ENCODE data around the gene ALX3. TPM values are rescaled to one million over a fixed set of nuclear protein-coding genes. Genes with fewer than 3 reads are reported as not detected.

ALX3 gene
- total RNA-seq, 2 donors from 2014 or later = not detected

- Mint-ChIP-seq H3K36me3 (no peaks in the 10 kb centered on the region), H3K27ac (no peak overlapping the region), H3K9me3 (no peaks in the 10 kb centered on the region)
- DNase-seq (ENCODE audit: low spot score in 2 of 2) (no peak), ATAC-seq (no peak)
Measured at GRCh38 chr1:110076789-110077500, 6.5 kb upstream of the ALX3 start.

GRCh38 chr1:110074166-110074565 is 3.7 kb upstream of the ALX3 start:
- DNase-seq (ENCODE audit: low spot score in 2 of 2) = no peak
- ATAC-seq = no peak
- H3K9me3 Mint-ChIP-seq = no peaks in the 10 kb centered on the region
- no peak overlapping the region for H3K27ac Mint-ChIP-seq
- no peaks in the 10 kb centered on the region for H3K36me3 Mint-ChIP-seq

DNA sequence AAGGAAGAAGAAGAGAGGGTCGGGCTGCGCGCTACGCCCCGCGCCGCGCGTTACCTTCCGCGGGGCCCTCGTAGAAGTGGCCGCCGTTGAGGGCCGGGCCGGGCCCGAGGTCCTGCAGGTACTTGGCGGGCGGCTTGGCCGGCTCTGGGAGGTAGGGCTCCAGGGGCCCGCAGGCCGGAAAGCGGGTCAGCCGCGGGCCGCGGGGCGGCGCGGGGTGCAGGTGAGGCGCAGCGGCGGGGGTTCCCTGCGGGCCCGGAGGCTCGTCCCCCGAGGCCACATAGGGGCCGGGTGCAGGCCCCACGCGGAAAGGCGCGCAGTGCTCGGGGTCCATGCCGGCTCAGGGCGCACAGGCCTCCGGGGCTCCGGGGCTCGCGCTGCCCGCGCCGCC is 196 bp downstream of the ALX3 start:
- no peak for ATAC-seq

GRCh38 chr1:110069404-110070281 is 829 bp downstream of the ALX3 start:
- Mint-ChIP-seq H3K9me3 (no peaks in the 10 kb centered on the region), H3K27ac (no peak overlapping the region), H3K36me3 (peaks cover 0 to 6% of the 10 kb centered on the region in 2 donors)
- DNase-seq (ENCODE audit: low spot score in 2 of 2) = peak in 1 of 2 donors; percentile 24
- peak; percentile 21 to 37 for ATAC-seq

More for the DNA sequence above, 196 bp downstream of the ALX3 start:
- DNase-seq (ENCODE audit: low spot score in 2 of 2) = no peak
- peaks cover 0 to 6% of the 10 kb centered on the region in 2 donors for H3K36me3 Mint-ChIP-seq
- H3K27ac Mint-ChIP-seq = no peak overlapping the region
- no peaks in the 10 kb centered on the region for H3K9me3 Mint-ChIP-seq

GRCh38 chr1:110068646-110069403 is 1.6 kb downstream of the ALX3 start:
- no peak overlapping the region for H3K27ac Mint-ChIP-seq
- peak in 1 of 2 donors; percentile 35 for DNase-seq (ENCODE audit: low spot score in 2 of 2)
- peaks cover 0 to 6% of the 10 kb centered on the region in 2 donors for H3K36me3 Mint-ChIP-seq
- ATAC-seq = peak; percentile 19 to 42
- H3K9me3 Mint-ChIP-seq = no peaks in the 10 kb centered on the region

GRCh38 chr1:110067893-110068645 is 2.4 kb downstream of the ALX3 start:
- Mint-ChIP-seq H3K27ac (no peak overlapping the region), H3K36me3 (peaks cover 0 to 6% of the 10 kb centered on the region in 2 donors), H3K9me3 (no peaks in the 10 kb centered on the region)
- DNase-seq (ENCODE audit: low spot score in 2 of 2) (peak in 1 of 2 donors; percentile 24), ATAC-seq (peak in 1 of 2 donors; percentile 21)

- Mint-ChIP-seq H3K9me3 (no peaks in the 10 kb centered on the region), H3K36me3 (peaks cover 0 to 6% of the 10 kb centered on the region in 2 donors), H3K27ac (no peak overlapping the region)
- DNase-seq (ENCODE audit: low spot score in 2 of 2) (no peak), ATAC-seq (no peak)
Measured at GRCh38 chr1:110067479-110067892, 3.0 kb downstream of the ALX3 start.

DNA sequence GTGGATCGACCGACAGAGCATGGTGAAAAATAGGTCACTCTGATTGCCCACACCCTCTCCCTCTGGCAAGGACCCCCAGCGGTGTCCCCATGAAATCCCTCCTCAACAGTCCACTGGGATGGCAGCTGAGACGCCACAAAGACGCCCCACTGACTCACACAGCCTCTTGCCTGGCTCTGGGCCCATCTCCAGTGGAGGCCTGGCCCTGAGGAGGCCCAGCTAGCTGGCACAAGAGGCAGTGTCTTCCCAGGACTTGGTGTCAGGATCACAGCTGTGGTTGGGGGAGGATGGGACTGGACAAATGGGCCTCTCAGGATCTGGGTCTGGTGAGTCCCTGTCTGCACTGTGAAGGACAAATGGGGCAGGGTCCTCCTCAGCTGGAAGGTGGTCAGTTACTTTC is 4.6 kb downstream of the ALX3 start:
- no peak for DNase-seq (ENCODE audit: low spot score in 2 of 2)
- Mint-ChIP-seq H3K9me3 (no peaks in the 10 kb centered on the region), H3K36me3 (peaks cover 0 to 6% of the 10 kb centered on the region in 2 donors), H3K27ac (no peak overlapping the region)
- no peak for ATAC-seq

DNA sequence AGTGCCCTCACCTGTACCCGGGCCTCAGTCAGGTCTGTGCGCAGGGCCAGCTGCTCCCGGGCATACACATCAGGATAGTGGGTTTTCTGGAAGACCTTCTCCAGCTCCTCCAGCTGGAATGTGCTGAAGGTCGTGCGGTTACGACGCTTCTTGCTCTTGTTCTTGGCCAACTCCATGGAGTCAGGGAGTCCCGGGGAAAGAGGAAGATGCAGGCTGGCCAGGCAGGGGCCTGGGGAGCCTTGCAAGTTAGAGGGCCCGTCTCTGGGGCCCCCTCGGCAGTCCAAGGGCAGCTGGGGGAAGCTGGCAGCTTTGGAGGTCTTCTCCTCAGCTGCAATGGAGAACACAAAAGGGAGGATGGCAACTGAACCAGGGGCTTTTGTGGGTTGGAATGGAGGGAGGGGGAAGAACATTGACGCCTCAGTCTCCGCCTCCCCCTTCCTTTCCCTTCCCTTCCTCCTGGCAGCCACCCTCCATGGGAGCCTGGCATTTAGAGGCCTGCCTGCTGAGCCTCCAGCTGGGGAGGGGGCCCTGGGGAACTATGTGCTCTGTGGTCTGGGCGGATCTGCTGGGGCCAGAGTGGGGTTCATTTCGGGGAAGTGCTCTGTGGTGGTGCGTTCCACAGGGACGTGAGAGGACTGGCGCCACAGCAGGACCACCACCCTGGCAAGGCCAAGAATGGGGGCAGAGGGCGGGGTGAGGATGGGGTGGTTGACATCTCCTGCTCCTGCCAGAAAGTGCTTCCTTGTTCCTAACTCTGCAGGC is 5.7 kb downstream of the ALX3 start:
- H3K9me3 Mint-ChIP-seq = no peaks in the 10 kb centered on the region
- H3K36me3 Mint-ChIP-seq = peaks cover 4 to 6% of the 10 kb centered on the region in 2 donors
- ATAC-seq = no peak
- DNase-seq (ENCODE audit: low spot score in 2 of 2) = no peak
- no peak overlapping the region for H3K27ac Mint-ChIP-seq

- H3K9me3 Mint-ChIP-seq = no peaks in the 10 kb centered on the region
- H3K27ac Mint-ChIP-seq = peak overlapping the region in 1 of 2 donors; percentile 74
- ATAC-seq = no peak
- peaks cover 6 to 8% of the 10 kb centered on the region in 2 donors for H3K36me3 Mint-ChIP-seq
- DNase-seq (ENCODE audit: low spot score in 2 of 2) = no peak
Measured at GRCh38 chr1:110063781-110064180, 6.7 kb downstream of the ALX3 start.

DNA sequence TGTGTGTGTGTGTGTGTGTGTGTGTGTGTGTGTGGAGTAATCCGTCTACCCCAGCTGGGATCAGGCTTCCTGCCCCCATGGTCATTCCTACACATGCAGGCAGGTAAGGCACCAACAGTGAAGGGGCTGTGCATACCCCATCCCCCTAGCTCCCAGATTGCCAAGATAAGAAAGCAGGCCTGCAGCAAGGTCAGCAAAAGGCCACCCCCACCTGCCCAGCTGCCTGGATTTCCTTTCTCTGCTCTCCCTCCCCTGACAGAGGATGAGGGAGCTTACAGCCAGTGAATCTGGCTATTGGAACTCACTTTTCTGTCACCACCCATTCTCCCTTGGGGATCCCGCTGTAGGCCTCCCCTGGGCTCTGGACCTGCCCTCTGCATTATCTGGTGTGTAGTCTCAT is 7.9 kb downstream of the ALX3 start:
- DNase-seq (ENCODE audit: low spot score in 2 of 2) (no peak), ATAC-seq (no peak)
- no peaks in the 10 kb centered on the region for H3K9me3 Mint-ChIP-seq
- H3K36me3 Mint-ChIP-seq = peaks cover 1 to 8% of the 10 kb centered on the region in 2 donors
- H3K27ac Mint-ChIP-seq = no peak overlapping the region

- no peak for DNase-seq (ENCODE audit: low spot score in 2 of 2)
- ATAC-seq = no peak
- Mint-ChIP-seq H3K36me3 (peaks cover 4 to 8% of the 10 kb centered on the region in 2 donors), H3K27ac (no peak overlapping the region), H3K9me3 (no peaks in the 10 kb centered on the region)
Measured at GRCh38 chr1:110061341-110061740, 9.1 kb downstream of the ALX3 start.

GRCh38 chr1:110060662-110061060 is 9.8 kb downstream of the ALX3 start:
- ATAC-seq (no peak), DNase-seq (ENCODE audit: low spot score in 2 of 2) (no peak)
- Mint-ChIP-seq H3K9me3 (no peaks in the 10 kb centered on the region), H3K36me3 (peaks cover 4 to 8% of the 10 kb centered on the region in 2 donors), H3K27ac (no peak overlapping the region)

GRCh38 chr1:110060034-110060661 is 10.3 kb downstream of the ALX3 start:
- H3K9me3 Mint-ChIP-seq = no peaks in the 10 kb centered on the region
- H3K27ac Mint-ChIP-seq = peak overlapping the region in 1 of 2 donors; percentile 48
- H3K36me3 Mint-ChIP-seq = peaks cover 4 to 8% of the 10 kb centered on the region in 2 donors
- DNase-seq (ENCODE audit: low spot score in 2 of 2) (peak in 1 of 2 donors; percentile 89), ATAC-seq (peak; percentile 80 to 85)
